IMR-90 (cell line): ENCODE measurements around the gene XPNPEP2. TPM values are rescaled to one million over a fixed set of nuclear protein-coding genes. Genes with fewer than 3 reads are reported as not detected.

Source experiments
- ATAC-seq: fragments of 200-7000 bp; cut with Tn5 transposase; 2 replicates; pipeline ENCODE4 v1.9.1; 2020; ENCODE audit warnings: low read depth, mild to moderate bottlenecking, moderate library complexity
- BruUV-seq: library from RNA; stranded (reverse); fragments of 400-500 nt; replicated peaks from 2 replicates; lab custom pipeline; 2021; lab: Mats Ljungman, UMichigan
- CTCF ChIA-PET: fragments of 300-600 bp; formaldehyde crosslinking; extraction: SDS; loops from one replicate; lab custom pipeline; 2021; ENCODE audit warnings: antibody characterized with exemption; lab: Yijun Ruan, JAX
- POLR2A ChIA-PET: fragments of 300-600 bp; sonication (Branson Sonifier 250); formaldehyde crosslinking; loops from one replicate; lab custom pipeline; 2022; ENCODE audit warnings: antibody characterized with exemption; ENCODE audit not compliant: unreplicated experiment; lab: Charles Lee
- DNase-seq: peaks from one replicate; pipeline ENCODE4 v3.0.0; 2013
- H2AFZ ChIP-seq: replicated peaks from 2 replicates; pipeline ENCODE3; 2013; ENCODE audit warnings: low read length, mild to moderate bottlenecking; ENCODE audit not compliant: poor library complexity
- H2AK5ac ChIP-seq: 2 replicates; pipeline ENCODE4 v1.6.1; 2013; ENCODE audit warnings: low read depth, low read length, inconsistent platforms
- H2AK9ac ChIP-seq: replicated peaks from 2 replicates; pipeline ENCODE3; 2013; ENCODE audit warnings: mild to moderate bottlenecking, low read depth, low read length, moderate library complexity; ENCODE audit not compliant: poor library complexity
- H2BK120ac ChIP-seq: 2 replicates; pipeline ENCODE4 v1.6.1; 2013; ENCODE audit warnings: low read depth, low read length, inconsistent platforms
- H2BK15ac ChIP-seq: 3 replicates; pipeline ENCODE4 v1.6.1; 2013; ENCODE audit warnings: low read depth, low read length, inconsistent platforms
- H2BK20ac ChIP-seq: 2 replicates; pipeline ENCODE4 v1.6.1; 2013; ENCODE audit warnings: low read depth, mild to moderate bottlenecking, inconsistent platforms, low read length, moderate library complexity
- H2BK5ac ChIP-seq: 2 replicates; pipeline ENCODE4 v1.6.1; 2013; ENCODE audit warnings: mild to moderate bottlenecking, low read depth, low read length, inconsistent platforms; ENCODE audit not compliant: poor library complexity, severe bottlenecking
- H3K14ac ChIP-seq: replicated peaks from 2 replicates; pipeline ENCODE4 v1.6.1; 2013; ENCODE audit warnings: low read depth, low read length, inconsistent platforms
- H3K18ac ChIP-seq: 2 replicates; pipeline ENCODE4 v1.6.1; 2013; ENCODE audit warnings: low read depth, low read length, control low read depth
- H3K23ac ChIP-seq: 2 replicates; pipeline ENCODE4 v1.6.1; 2013; ENCODE audit warnings: low read depth, low read length, inconsistent platforms
- H3K27ac ChIP-seq: 2 replicates; pipeline ENCODE4 v1.5.1; 2013; ENCODE audit warnings: mild to moderate bottlenecking, control low read depth, low read length; ENCODE audit not compliant: insufficient read depth
- H3K27me3 ChIP-seq: 2 replicates; pipeline ENCODE4 v1.6.1; 2013; ENCODE audit warnings: low read length; ENCODE audit not compliant: control insufficient read depth, insufficient read depth
- H3K36me3 ChIP-seq: 2 replicates; pipeline ENCODE4 v1.6.1; 2013; ENCODE audit warnings: low read length, mixed read lengths; ENCODE audit not compliant: control insufficient read depth, insufficient read depth
- H3K4ac ChIP-seq: 2 replicates; pipeline ENCODE4 v1.6.1; 2013; ENCODE audit warnings: low read depth, low read length, inconsistent platforms
- H3K4me1 ChIP-seq: 2 replicates; pipeline ENCODE4 v1.6.1; 2013; ENCODE audit warnings: low read length, mixed read lengths; ENCODE audit not compliant: control insufficient read depth, insufficient read depth
- H3K4me2 ChIP-seq: 2 replicates; pipeline ENCODE4 v1.6.1; 2013; ENCODE audit warnings: low read depth, mild to moderate bottlenecking, control low read depth, low read length, moderate library complexity
- H3K4me3 ChIP-seq: 2 replicates; pipeline ENCODE4 v1.5.1; 2013; ENCODE audit warnings: low read depth, mild to moderate bottlenecking, control low read depth, low read length, moderate library complexity; ENCODE audit not compliant: insufficient read depth
- H3K56ac ChIP-seq: 2 replicates; pipeline ENCODE4 v1.6.1; 2013; ENCODE audit warnings: low read length, inconsistent platforms; ENCODE audit not compliant: insufficient read depth; ENCODE audit errors: extremely low read depth
- H3K79me1 ChIP-seq, 2 experiments: 2 replicates each; pipeline ENCODE4 v1.6.1; 2013; ENCODE audit warnings: low read length in 2 of 2, inconsistent platforms in 1 of 2, low read depth in 1 of 2
- H3K9ac ChIP-seq: 2 replicates; pipeline ENCODE4 v1.6.1; 2013; ENCODE audit warnings: low read depth, low read length, control low read depth
- H3K9me1 ChIP-seq: 2 replicates; pipeline ENCODE4 v1.6.1; 2013; ENCODE audit warnings: low read length, inconsistent platforms; ENCODE audit not compliant: insufficient read depth
- H3K9me3 ChIP-seq: 2 replicates; pipeline ENCODE4 v1.6.1; 2013; ENCODE audit warnings: low read length; ENCODE audit not compliant: control insufficient read depth, insufficient read depth
- H4K20me1 ChIP-seq: 2 replicates; pipeline ENCODE4 v1.6.1; 2013; ENCODE audit warnings: low read length, inconsistent platforms; ENCODE audit not compliant: insufficient read depth
- H4K5ac ChIP-seq: 2 replicates; pipeline ENCODE4 v1.6.1; 2013; ENCODE audit warnings: mild to moderate bottlenecking, low read depth, low read length, control low read depth
- H4K8ac ChIP-seq, 2 experiments: 2 replicates each; pipeline ENCODE4 v1.6.1; 2013; ENCODE audit warnings: low read depth in 2 of 2, low read length in 2 of 2, control low read depth in 1 of 2, inconsistent platforms in 1 of 2
- H4K91ac ChIP-seq: 2 replicates; pipeline ENCODE4 v1.6.1; 2013; ENCODE audit warnings: low read depth, low read length, inconsistent platforms; ENCODE audit not compliant: insufficient read depth
- CEBPB ChIP-seq: IDR thresholded peaks from 2 replicates; pipeline ENCODE4 v1.6.1; 2012; ENCODE audit warnings: low read depth, low read length, improper control_type of control experiment
- CHD1 ChIP-seq: IDR thresholded peaks from 2 replicates; pipeline ENCODE4 v1.6.1; 2012; ENCODE audit warnings: low read depth, low read length, improper control_type of control experiment
- FOS ChIP-seq: fragments of 150-350 bp; IDR thresholded peaks from 2 replicates; pipeline ENCODE4 v1.6.1; 2016; ENCODE audit warnings: low read depth, low read length
- MAFK ChIP-seq: IDR thresholded peaks from 2 replicates; pipeline ENCODE4 v1.6.1; 2012; ENCODE audit warnings: low read depth, low read length, improper control_type of control experiment
- MXI1 ChIP-seq: IDR thresholded peaks from 2 replicates; pipeline ENCODE4 v1.6.1; 2012; ENCODE audit warnings: low read depth, mild to moderate bottlenecking, low read length, moderate library complexity, borderline replicate concordance
- NFE2L2 ChIP-seq: fragments of 150-350 bp; IDR thresholded peaks from 2 replicates; pipeline ENCODE4 v1.6.1; 2016; ENCODE audit warnings: low read depth, mild to moderate bottlenecking, low read length
- RFX5 ChIP-seq: IDR thresholded peaks from 2 replicates; pipeline ENCODE4 v1.8.0; 2012; ENCODE audit warnings: low read depth, mild to moderate bottlenecking, low read length, moderate library complexity
- SMC3 ChIP-seq: fragments of 150-350 bp; IDR thresholded peaks from 2 replicates; pipeline ENCODE4 v1.6.1; 2016; ENCODE audit warnings: low read depth, mild to moderate bottlenecking, antibody characterized with exemption, low read length, moderate library complexity
- USF2 ChIP-seq: fragments of 150-350 bp; IDR thresholded peaks from 2 replicates; pipeline ENCODE4 v1.6.1; 2017; ENCODE audit warnings: mild to moderate bottlenecking, antibody characterized with exemption, low read length, low read depth
- WGBS, 2 experiments: methylation state at CpG; one replicate each; pipeline versions ENCODE4 v1.1.5 to v1.1.7; 2013; ENCODE audit warnings: missing lambda C conversion rate in 2 of 2; ENCODE audit not compliant: insufficient read length in 1 of 2; ENCODE audit errors: extremely low coverage in 2 of 2; 5-methylcytosine and 5-hydroxymethylcytosine counted together
- dilution Hi-C: fragments of 300-500 bp; cut with HindIII; formaldehyde crosslinking; loops from one replicate; pipeline ENCODE4 v1.14.3; 2018; ENCODE audit warnings: low sequenced_read_pairs; ENCODE audit not compliant: unreplicated experiment
- in situ Hi-C: fragments of 300-500 bp; cut with MboI; formaldehyde crosslinking; loops from 3 replicates; pipeline ENCODE4 v1.14.3; 2019; ENCODE audit warnings: low sequenced_read_pairs, inconsistent platforms, mixed read lengths
- intact Hi-C: fragments of 100-400 bp; cut with micrococcal nuclease; formaldehyde crosslinking; loops from 2 replicates; pipeline ENCODE4 v1.10.0; 2022
- polyA plus RNA-seq, 3 experiments: library from polyadenylated mRNA; depleted of rRNA; stranded (reverse); fragments of >200 nt; gene quantifications; 2 replicates each; pipeline ENCODE4 v1.2.3, GENCODE V29; 2012; ENCODE audit warnings: low replicate concordance in 1 of 3
- total RNA-seq: library from RNA; depleted of rRNA; stranded (reverse); fragments of >200 nt; gene quantifications from 2 replicates; pipeline ENCODE4 v1.2.3, GENCODE V29; 2012

Gene XPNPEP2
- total and polyA plus RNA-seq, 2 of the 4 experiments (the other 2 are of a cell fraction) = under 0.01 to 0.07 TPM

- H2BK15ac ChIP-seq = no peak overlapping the region
- H3K4me2 ChIP-seq = no peak overlapping the region
- dilution Hi-C loops (no loop called here), in situ Hi-C loops (no loop called here), intact Hi-C loops (no loop called here)
- H3K9ac ChIP-seq = no peak overlapping the region
- no peak overlapping the region for H3K18ac ChIP-seq
- CTCF ChIA-PET = no interaction called here
- H2BK120ac ChIP-seq = no peak overlapping the region
- no TSS peak for BruUV-seq
- H4K20me1 ChIP-seq = no peaks in the 10 kb centered on the region
- no peaks in the 10 kb centered on the region for H3K9me3 ChIP-seq
- no peak overlapping the region for H2AK5ac ChIP-seq
- H3K4me1 ChIP-seq = no peaks in the 10 kb centered on the region
- no peak overlapping the region for H2AK9ac ChIP-seq
- no peak for ATAC-seq
- no peak overlapping the region for H3K14ac ChIP-seq
- no peaks in the 10 kb centered on the region for H3K79me1 ChIP-seq
- POLR2A ChIA-PET = no interaction called here
- no peak overlapping the region for H4K5ac ChIP-seq
- no peaks in the 10 kb centered on the region for H3K9me1 ChIP-seq
- H3K27me3 ChIP-seq = peaks cover 1% of the 10 kb centered on the region
- H4K8ac ChIP-seq = no peak overlapping the region
- no peaks in the 10 kb centered on the region for H3K36me3 ChIP-seq
- H4K91ac ChIP-seq = no peak overlapping the region
- TF ChIP-seq RFX5 = no peak
- no peak for TF ChIP-seq SMC3
- TF ChIP-seq MXI1 = no peak
- TF ChIP-seq CHD1 = no peak
- TF ChIP-seq NFE2L2 = no peak
- TF ChIP-seq FOS = no peak
- no peak for TF ChIP-seq CEBPB
- no peak for TF ChIP-seq MAFK
- no peak for TF ChIP-seq USF2
- no peak overlapping the region for H2AFZ ChIP-seq
- no peak overlapping the region for H3K27ac ChIP-seq
- WGBS, 2 experiments = 77% methylated on average over 3 of the region's 3 CpGs; no CpG with 5 or more reads in 1 of the 2 experiments
- no peak overlapping the region for H3K4ac ChIP-seq
- H3K23ac ChIP-seq = no peak overlapping the region
- DNase-seq = no peak
- H3K56ac ChIP-seq = no peak overlapping the region
- H2BK5ac ChIP-seq = no peak overlapping the region
- no peak overlapping the region for H2BK20ac ChIP-seq
- no peak overlapping the region for H3K4me3 ChIP-seq
Measured at GRCh38 chrX:129762448-129762847, 23.7 kb downstream of the XPNPEP2 start.
